HG03442 (cell line): ENCODE data around the gene KCNH5.

Experiments used
- ATAC-seq: cut with Tn5 transposase; IDR thresholded peaks from one replicate; pipeline ENCODE4 v1.9.1; 2021; ENCODE audit warnings: mild to moderate bottlenecking, moderate library complexity; ENCODE audit not compliant: unreplicated experiment

Gene KCNH5

DNA sequence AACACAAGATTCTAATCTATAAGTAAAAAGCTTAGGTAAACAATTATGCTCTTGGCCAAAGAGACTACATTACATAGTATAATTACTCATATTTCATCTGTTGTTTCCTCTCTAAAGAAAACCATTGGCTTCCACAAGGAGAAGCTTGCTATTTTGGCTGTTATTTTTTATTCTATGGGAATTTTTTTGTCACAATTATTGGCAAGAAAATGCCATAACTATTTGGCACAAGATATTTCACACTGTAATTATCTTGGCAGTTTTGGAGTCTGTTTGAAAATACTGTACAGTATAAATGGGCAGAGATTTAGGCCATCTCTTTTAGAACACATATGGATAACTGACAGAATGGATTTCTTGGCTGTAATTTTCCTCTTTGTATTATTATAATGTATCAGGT, 51.2 kb downstream of the KCNH5 start:
- ATAC-seq: no peak

DNA sequence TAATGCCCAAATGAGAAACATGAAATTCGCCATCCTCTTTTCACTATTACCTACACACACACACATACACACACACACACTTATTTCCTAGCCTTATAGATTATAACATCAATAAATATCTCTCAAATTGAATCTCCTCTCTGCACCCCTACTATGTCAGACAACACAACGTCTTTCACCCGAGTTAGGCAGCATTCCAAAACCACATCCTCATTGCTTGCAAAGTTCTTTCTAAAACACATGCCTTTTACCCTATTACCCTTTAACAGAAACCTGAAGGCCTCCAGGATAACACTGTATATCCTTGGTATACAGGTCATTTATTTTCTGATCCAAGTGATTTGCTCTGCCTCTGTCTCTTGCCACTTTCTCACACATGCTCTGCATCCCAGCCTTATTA, 56.3 kb downstream of the KCNH5 start:
- no peak for ATAC-seq

DNA sequence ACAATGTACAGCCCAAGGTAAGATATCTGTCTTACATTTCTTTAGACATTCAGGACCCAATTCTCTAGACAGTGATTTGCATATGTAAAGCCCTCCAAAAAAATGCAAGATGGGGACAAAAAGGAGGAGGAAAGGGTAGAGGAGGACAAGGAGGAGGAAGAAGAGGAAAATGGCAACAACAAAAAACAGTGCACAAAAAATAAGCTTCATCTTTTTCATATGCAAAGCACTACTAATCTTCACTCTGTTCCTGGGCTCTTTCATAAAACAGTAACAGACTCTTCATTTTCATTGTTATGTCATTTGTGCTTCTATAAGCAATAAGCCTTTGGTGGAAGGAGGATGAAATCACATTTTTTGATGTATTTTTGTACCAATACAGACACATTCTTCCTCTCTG, 61.4 kb downstream of the KCNH5 start:
- no peak for ATAC-seq

DNA sequence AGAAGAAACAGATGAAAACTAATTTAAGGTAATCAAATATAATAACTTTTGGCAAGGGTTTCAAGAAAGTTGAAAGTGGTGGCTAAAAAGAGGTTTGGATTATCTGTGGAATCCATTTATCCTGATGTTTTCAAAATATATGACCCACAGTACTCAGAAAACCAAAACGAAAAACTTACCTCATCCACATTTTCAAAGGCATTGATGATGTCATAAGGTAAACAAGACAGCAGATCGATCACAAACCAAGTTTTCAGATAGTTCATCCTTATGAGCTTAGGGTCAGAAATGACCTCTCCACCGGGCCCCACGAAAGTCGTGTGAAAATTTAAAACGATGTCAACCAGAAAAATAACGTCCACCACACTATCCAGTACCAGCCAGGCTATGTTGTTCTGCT, 64.6 kb downstream of the KCNH5 start:
- ATAC-seq: no peak

DNA sequence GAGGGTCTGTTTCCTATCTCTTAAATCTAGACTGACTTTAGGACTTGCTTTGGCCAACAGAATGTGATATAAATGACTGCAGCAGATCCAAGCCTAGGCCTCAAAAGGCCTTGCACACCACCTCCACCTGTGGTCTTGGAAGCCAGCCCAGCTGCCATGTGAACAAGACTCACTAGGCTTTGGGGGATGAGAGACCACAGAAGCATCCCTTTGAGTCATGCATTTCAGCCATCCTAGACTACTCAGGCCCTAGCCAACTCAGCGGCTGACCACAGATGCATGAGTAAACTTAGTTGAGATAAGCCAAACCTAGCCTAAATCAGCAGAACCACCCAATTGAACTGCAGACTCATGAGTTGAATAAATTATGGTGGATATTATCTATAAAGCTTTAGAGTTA, 87.7 kb downstream of the KCNH5 start:
- no peak for ATAC-seq

DNA sequence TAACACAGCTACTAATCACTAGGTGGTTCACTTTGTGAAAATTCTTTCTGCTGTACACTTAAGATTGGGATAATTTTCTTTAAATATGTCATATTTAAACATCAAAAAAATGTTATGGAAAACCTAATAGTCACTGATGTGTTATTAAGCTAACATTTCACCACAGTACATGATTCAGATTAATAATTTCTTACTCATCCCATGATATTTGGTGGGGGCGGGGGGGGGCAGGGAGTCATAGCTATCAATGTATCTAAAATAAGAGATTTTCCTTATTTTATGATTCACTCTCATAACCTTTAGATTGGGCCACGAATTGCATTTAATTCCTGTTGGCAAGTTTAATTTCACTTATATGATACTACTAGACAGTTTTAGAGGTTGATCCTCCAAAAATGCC, 88.8 kb downstream of the KCNH5 start:
- no peak for ATAC-seq

DNA sequence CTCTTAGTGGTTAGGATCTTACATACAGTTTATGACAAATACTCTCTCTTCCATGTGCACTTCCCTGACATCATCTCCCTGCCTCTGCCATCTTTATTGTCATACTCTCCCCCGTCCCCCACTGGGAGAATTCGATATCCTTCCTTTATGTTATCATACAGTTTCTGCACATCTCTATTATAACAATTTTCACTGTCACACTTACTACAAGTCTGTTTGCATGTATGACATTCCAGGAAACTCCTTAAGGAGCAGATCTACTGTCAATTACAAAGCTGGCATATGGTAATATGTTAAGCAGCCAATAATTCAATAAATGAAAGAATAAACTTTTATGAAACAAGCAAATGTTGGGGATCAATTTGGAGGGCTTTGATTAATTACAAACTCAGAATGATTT, 91.1 kb downstream of the KCNH5 start:
- ATAC-seq: no peak

DNA sequence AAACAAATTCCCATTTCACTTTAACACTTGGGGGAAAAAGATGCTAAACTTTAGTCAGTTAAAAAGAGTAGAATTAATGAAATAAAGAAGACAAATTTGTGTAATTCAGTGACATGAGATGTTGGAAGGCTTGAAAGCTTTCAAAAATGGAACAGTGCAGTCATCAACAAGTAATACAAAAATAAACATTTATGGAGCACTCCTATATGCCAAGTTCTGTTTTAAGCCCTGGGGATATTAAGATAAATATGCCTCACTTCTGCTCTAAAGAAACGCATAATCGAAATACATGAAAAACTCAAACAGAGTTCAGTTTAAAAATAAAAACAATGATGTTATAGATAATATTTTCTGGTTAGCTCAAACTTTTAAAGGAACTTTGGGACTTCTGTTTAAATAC, 93.0 kb downstream of the KCNH5 start:
- ATAC-seq: no peak

DNA sequence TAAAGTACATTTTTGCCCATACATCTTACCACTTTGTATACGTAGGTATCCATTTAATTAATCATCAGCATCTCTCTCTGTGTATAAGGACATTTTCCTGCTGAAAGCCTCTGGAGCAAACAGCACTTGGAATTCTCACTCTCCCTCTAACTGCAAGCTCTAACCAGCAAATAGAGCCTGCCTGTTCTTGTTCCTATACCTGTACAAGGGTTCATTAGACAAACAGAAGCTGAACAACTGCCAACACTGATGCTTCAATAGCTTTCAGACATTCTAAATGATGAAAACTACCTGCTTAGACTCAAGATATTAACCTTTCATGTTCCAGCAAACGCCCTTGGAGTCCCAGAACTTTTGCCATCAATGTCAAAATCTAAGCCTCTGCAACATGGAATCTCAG, 98.0 kb downstream of the KCNH5 start:
- no peak for ATAC-seq

DNA sequence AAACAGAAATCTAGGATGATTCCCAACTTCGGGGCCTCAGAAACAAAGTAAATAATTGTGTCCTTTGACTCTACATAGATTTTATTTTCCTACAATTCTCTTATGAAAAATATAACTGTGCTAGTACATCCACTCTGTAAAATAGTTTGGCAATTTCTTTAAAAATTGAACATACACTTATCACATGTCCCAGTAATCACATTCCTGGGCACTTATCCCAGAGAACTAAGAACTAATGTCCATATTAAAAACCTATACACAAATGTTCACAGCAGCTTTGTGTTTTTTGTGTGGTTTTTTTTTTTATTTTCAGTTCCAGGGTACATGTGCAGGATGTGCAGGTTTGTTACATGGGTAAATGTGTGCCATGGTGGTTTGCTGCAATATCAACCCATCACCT, 99.0 kb downstream of the KCNH5 start:
- no peak for ATAC-seq

DNA sequence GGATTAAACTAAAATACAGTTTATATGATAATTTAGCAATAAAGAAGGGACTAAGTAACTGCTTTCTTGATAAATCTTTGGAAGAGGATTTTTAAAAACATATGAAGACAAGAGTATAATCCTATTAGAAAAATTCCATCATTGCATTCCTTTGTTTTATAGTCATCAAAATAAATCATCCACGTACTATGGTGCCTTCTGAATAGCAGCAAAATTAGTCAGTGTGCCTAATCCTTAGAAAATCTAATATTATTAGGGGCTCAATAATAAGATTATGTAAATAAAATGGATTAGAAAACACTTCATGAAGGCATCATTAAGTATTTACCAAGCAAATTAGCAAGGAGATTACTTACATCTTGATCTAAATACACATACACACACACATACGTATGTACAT, 102.1 kb downstream of the KCNH5 start:
- ATAC-seq: no peak

DNA sequence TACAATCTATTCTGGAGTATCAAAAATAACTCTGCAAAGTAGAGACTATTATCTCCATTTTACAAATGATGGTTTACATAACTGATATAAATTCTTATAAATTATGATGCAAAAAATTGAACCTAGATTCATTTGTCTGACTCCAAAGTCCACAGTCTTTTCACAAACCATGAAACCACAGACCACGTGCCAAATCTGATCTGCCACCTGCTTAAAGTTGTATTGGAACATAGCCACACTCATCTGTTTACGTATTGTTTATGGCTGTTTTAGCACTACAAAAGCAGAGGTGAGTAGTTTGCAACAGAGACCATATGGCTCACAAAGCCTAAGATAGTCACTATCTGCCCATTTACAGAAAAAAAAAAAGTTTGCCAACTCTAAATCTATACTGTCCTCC, 105.3 kb downstream of the KCNH5 start:
- ATAC-seq: no peak

DNA sequence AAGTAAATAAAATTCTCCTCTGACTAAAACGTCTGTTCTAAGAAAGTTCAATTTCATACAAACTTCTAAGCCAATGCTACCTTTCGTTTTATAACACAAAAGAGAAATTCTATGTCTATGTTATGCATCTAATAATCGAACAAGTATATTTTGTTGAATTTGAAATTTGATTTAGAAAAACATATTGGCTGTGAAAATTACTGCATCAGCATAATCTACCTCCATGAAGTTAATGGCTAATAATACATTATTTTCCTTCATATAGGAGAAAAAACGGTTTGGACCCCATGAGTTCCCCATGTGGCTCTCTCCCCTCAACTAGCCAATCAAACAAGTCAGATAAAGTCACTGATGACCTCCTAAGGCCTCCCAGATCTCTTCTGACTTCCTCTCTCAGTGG, 106.5 kb downstream of the KCNH5 start:
- no peak for ATAC-seq

DNA sequence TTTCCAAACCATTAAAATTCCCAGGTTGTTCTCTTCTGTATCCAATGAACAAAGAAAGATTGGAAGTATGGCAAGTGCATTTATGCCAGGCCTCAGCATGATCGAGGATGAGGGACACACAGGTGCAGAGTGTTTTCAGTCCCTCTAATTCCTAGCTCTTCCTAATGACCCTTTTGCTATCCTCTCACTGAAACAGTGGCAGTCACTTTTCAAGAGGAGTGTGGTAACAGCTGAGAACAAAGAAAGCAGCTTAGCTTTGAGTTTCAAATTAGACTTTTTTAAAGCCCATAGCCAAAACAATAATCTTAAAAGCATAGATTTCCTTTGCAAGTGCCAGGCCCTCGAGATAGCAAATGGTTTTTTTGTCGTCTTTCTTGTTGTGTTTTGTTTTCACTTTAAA, 110.8 kb downstream of the KCNH5 start:
- ATAC-seq: no peak

DNA sequence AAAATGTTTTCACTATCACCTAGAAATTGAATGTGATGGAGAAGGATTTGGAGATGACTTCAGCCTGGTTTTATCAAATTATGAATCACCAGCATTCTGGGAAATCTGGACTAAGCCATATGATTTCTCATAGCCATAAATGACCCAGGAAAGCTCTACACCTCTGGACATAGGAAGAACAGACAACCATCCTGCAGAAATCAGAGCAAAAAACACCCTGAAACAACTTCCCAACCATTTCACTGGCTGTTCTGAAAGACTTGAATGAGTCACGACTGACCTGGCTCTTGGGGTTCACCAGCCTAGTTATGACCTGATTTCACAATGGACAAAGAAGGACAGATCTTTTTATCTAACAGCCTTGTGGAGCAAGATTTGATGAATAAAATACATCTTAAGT, 123.8 kb downstream of the KCNH5 start:
- no peak for ATAC-seq

DNA sequence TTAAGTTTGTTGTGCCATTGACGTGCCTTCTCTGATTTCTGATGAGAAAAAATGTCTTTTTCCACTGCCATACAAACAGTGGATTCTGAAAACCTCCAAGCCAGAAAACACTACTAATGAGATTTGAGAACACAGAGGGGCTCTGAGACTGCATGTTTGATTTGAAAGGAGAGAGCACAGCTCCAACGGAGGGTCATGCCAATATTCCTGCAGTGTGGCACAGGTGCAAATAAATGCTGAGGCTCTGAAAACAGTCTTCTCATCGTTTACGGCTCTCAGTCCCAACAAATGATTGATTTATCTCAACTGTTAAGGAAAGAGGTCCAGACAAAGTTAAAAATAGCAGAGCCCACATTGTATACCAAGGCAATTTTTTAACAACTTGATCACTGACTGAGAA, 128.7 kb downstream of the KCNH5 start:
- no peak for ATAC-seq

DNA sequence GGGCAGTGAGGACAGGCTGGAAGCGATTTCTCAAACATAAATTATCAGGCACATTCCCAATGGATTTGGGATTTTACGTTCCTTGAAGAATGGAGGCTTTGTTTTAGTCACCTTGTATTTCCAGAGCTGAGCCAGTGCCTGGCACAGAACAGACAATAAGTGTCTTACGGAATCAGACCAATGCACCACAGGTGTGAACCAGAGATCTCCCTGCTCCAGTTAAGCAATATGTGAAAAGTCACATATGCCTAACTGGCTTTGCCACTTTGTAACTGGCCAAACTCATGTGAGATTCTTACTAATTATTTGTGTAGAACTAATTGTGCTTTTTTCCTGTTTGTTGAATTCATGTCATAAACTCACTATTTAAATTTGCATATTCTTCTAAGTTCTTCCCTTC, 130.4 kb downstream of the KCNH5 start:
- no peak for ATAC-seq

DNA sequence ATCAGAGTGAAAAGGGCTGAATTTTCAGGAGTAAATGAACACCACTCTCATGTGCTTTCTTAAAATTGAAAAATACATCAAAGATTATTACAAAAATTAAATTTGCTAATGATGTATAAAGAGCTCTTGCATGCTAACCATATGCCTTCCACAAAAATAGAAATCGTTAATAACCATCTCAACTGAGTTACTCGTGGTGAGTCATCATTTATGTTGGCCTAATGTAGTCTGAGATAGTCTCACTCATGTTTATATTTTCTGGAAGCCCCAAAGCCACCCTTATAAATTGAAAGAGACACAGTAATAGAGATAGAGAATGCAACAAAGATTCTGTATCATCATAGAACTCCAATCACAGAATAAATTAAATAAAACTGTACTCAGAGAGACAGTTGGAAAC, 131.2 kb downstream of the KCNH5 start:
- ATAC-seq: no peak

DNA sequence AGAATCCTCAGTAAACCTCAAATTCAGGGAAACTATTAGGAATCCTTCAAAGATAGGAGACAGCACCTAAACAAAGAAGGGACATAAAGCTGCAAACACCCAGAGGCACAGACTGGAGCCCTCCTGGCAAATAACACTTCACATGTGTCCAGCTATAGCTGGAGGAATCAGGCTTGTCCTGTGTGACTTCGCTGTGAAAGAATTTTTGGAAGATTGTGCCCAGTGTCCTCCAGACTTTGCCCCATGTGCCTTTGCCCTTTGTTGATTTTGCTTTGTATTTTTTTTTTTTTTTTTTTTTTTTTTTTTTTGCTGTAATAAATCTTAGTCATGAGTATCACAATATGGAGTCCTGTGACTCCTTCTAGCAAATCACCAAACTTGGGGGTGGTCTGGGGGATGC, 136.8 kb downstream of the KCNH5 start:
- ATAC-seq: no peak

DNA sequence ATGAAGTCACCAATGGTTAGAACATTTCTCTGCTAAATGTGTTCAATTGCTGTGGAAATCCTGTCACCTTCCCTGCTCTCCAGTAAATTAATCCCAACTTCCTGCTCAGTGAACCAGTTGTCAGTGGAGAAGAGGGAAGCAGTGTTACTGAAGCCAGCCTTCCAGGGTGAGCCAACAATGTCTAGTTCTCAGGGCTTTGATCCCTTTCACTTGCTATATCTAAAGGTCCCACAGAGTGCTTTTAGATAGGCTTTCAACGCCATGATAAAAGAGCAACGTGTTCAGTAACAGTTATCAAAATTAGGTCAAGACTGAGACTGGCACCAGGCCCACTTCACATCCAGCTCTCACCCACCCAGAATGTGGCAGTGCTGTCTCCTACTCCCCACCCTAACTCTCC, 139.7 kb downstream of the KCNH5 start:
- no peak for ATAC-seq

DNA sequence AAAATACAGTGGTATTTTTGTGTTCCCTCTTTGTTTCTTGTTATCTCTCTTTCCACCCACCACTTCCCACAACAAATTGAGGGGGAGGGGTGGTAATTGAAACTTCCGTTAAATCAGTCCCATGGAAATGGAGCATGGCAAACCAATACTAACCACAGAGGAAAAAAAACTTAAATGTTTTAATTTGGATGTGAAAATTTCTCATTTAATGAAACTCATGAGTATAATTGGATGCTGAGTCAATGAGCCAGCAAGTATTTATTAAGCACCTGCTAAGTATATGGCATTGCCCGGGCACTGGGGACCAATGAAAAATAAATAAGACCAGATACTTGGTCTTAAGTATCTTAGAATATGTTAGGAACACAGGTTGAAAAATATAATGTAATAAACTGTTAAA, 147.5 kb downstream of the KCNH5 start:
- no peak for ATAC-seq

DNA sequence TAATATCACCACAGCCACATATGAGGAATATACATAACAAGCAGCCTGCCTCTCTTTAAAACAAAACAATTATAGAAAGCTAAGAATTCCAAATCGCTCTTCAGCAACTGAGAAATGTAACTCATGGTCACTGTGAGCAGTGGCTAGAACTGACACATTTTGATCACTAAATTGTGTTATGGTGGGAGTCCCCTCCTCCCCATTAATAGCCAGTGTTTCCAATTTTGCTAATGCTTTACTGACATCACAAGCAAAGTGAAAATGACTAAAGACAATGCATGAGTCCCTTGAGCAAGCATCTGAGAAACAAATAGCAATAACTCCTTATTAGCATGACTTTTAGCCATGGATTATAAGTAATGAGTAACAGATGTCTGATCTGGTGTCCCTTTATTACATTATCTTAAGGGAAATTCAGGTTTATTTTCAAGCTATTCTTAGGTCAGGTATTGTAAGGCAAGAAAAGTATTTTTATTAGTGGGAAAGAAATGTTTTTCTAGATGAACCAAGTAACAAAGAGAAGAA, 148.3 kb downstream of the KCNH5 start:
- ATAC-seq: no peak

DNA sequence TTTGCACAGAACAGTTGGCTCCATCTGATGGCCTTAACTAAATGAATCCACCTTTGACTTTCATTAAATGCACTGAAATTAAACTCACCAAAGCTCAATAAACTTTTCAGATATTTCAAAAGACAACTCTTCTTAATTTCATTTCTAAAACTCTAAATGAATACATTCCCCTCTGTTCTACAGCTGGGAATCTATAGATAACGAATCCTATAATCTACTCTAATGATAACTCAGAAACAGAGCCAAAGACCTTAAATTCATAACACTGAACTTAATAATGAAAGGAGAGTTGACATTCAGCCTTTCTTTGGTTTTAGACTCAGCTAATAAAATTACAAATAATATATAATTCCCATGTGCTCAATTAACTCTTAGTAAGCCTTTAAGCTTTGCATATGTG, 150.5 kb downstream of the KCNH5 start:
- no peak for ATAC-seq

DNA sequence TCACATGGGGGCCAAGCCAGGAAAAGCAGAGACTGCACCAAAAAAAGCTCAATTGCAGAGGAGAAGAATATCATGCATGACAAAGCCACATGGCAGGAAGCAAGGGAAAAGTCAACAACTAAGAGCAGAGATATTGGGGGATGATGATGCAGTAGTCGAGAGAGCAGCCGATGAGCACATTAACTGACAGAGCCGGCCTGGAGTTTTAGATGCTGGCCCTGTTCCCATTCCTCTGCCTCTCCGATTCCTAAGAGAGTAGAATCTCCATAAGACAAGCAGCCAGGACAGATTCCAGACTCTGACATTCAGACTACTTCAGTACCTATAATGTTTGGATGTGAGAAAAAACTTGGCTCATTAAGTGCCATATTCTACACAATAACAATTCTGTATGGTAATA, 155.9 kb downstream of the KCNH5 start:
- ATAC-seq: no peak
